Hematopoietic multipotent progenitor cell (in vitro differentiated cells): ENCODE measurements around the gene CACNA1C. TPM values are rescaled to one million over a fixed set of nuclear protein-coding genes. Genes with fewer than 3 reads are reported as not detected.

Experiments
- DNase-seq, 3 donors: peaks; one replicate each; pipeline ENCODE4 v3.0.0-alpha.2; 2011 to 2015; ENCODE audit warnings: low read depth in 2 of 3, low spot score in 2 of 3
- total RNA-seq: library from RNA; depleted of rRNA; stranded (reverse); fragments of >200 nt; gene quantifications from one replicate; pipeline ENCODE4 v1.2.3, GENCODE V29; 2012

The CACNA1C gene
- total RNA-seq, 1 donor: 0.54 TPM

DNA sequence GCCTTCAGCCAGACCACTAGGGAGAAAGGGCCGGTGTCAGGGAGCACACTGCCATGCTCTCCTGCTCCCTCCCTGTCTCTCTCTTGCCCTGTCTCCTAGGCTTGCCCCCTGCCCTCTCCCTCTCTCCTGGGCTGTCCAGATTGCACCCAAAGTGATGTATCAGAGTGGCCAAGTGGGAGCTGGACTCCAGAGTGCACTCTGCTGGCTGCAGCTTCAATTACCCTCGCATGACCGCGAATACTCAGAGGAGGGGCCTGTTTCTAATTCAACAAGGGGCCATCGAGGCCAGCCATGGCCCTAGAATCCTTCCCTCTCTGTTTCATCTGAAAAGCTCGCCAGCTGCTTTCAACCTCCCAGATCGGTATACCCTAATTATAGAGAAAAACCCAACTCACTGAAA lies 535.6 kb downstream of the CACNA1C start:
- DNase-seq: peak in 1 of 3 donors; percentile 10

- no peak for DNase-seq
Measured at GRCh38 chr12:2589381-2589780, 536.6 kb downstream of the CACNA1C start.

DNA sequence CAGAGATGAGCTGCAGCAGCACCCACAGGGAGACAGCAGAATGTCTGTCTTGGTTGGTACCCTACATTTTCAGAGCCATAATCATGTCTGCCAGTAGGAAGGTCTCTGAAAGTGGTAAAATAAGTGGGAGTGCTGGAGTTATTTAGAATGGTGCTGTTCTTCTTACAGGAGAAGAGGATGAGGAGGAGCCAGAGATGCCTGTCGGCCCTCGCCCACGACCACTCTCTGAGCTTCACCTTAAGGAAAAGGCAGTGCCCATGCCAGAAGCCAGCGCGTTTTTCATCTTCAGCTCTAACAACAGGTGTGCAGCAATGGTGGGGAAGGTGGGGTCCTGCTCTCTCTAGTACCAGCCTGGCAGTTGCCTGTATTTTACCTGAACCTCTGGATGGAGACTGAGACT lies 540.3 kb downstream of the CACNA1C start:
- no peak for DNase-seq

GRCh38 chr12:2596441-2596840 lies 543.7 kb downstream of the CACNA1C start:
- no peak for DNase-seq

GRCh38 chr12:2605301-2605700 lies 552.5 kb downstream of the CACNA1C start:
- DNase-seq: no peak

- no peak for DNase-seq
Measured at GRCh38 chr12:2606186-2606910, 553.6 kb downstream of the CACNA1C start.

GRCh38 chr12:2607881-2608607 lies 555.3 kb downstream of the CACNA1C start:
- DNase-seq: no peak

DNA sequence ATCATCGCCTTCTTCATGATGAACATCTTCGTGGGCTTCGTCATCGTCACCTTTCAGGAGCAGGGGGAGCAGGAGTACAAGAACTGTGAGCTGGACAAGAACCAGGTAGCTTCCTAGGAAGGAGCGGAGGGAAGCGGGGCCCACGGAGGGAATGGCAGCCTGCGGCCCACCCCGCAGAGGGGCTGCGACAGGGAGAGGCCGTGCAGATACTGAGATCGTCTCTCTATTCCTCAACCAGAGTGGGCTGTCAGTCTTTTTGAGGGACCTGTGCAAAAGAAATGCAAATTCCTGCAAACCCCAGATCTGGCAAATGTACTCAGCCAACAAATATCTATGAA lies 555.8 kb downstream of the CACNA1C start:
- DNase-seq: no peak

- peak in 2 of 3 donors; percentile 48 to 75 for DNase-seq
Measured at GRCh38 chr12:2609020-2609419, 556.2 kb downstream of the CACNA1C start.

- DNase-seq: no peak
Measured at GRCh38 chr12:2610358-2610757, 557.6 kb downstream of the CACNA1C start.

- DNase-seq: peak in 2 of 3 donors; percentile 38 to 45
Measured at GRCh38 chr12:2613326-2614073, 560.7 kb downstream of the CACNA1C start.

GRCh38 chr12:2614341-2614740 lies 561.6 kb downstream of the CACNA1C start:
- DNase-seq: no peak

- no peak for DNase-seq
Measured at GRCh38 chr12:2615665-2616402, 563.0 kb downstream of the CACNA1C start.

GRCh38 chr12:2616763-2617162 lies 564.0 kb downstream of the CACNA1C start:
- DNase-seq: peak in 2 of 3 donors; percentile 86 to 95

GRCh38 chr12:2617365-2617764 lies 564.6 kb downstream of the CACNA1C start:
- DNase-seq: no peak

- DNase-seq: no peak
Measured at GRCh38 chr12:2618291-2618995, 565.7 kb downstream of the CACNA1C start.

DNA sequence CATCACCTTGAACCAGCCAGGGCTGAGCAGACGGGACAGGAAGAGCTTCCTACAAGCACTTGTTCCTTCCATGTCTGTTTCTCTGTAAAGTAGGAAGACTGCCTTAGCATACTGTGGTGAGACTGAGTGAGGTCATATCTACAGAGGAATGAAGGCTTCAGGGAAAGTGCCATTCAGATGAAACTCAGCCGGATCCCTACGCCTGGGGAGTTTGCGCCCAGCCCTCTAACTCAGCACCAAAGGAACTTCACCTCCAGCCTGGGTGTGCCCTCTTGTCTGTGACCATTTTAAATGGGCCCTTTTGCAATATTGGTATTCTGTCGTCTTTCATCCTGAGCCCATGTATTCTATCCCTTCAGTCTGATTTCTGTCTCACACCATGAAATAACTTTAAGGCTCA lies 566.3 kb downstream of the CACNA1C start:
- DNase-seq: no peak

GRCh38 chr12:2622460-2622859 lies 569.7 kb downstream of the CACNA1C start:
- no peak for DNase-seq

DNA sequence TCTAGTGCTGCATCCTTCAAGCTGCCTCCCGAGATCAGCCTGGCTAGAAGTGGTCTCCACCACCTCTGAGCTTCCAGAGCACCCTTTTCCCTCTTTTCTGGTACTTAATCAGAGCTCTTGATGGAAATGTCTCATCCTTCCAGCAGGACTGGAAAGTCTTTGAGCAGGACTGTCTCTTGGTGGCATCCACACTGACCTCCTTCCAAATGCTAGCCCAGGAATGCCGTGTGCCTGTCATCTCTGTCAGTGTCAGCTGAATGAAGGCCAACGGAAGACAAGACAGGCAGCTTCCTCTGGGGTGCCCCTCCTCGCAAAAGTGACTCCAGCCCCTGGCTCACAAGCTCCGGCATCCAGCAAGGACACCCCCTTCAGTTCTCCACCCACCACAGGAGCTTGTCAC lies 570.7 kb downstream of the CACNA1C start:
- DNase-seq: no peak

GRCh38 chr12:2624543-2625288 lies 571.9 kb downstream of the CACNA1C start:
- peak in 2 of 3 donors; percentile 70 to 88 for DNase-seq
